HEK293 (cell line): ENCODE results near the gene PHLDB3.

Source experiments
- CTCF ChIA-PET: fragments of 350-600 bp; formaldehyde crosslinking; extraction: SDS; loops from one replicate; lab custom pipeline; 2021; ENCODE audit warnings: antibody characterized with exemption; lab: Yijun Ruan, JAX
- POLR2A ChIA-PET: fragments of 300-600 bp; formaldehyde crosslinking; extraction: SDS; loops from one replicate; lab custom pipeline; 2020; ENCODE audit warnings: antibody characterized with exemption, inconsistent platforms; lab: Yijun Ruan, JAX
- H3K27ac ChIP-seq: fragments of 200-500 bp; sonication (Bioruptor generic); 2 replicates; pipeline ENCODE4 v1.5.1; 2014; ENCODE audit warnings: low read depth, low read length, control low read depth, inconsistent platforms; ENCODE audit errors: extremely low read depth
- H3K36me3 ChIP-seq, 2 experiments: fragments of 200-500 bp in 1 of 2; sonication (Bioruptor generic) in 1 of 2; 1 replicate in 1 of 2; 2 replicates in 1 of 2; pipeline ENCODE4 v1.5.1; 2014 to 2017; ENCODE audit warnings: inconsistent platforms in 2 of 2, low read length in 2 of 2; ENCODE audit not compliant: control insufficient read depth in 2 of 2, insufficient read depth in 1 of 2
- H3K4me1 ChIP-seq: fragments of 200-500 bp; sonication (Bioruptor generic); 2 replicates; pipeline ENCODE4 v1.5.1; 2014; ENCODE audit warnings: mild to moderate bottlenecking, low read length, inconsistent platforms; ENCODE audit not compliant: control insufficient read depth, insufficient read depth
- H3K4me3 ChIP-seq: 2 replicates; pipeline ENCODE4 v1.5.1; 2011; ENCODE audit warnings: low read depth, mild to moderate bottlenecking, control low read depth, low read length, moderate library complexity
- H3K9me3 ChIP-seq: fragments of 200-500 bp; sonication (Bioruptor generic); 2 replicates; pipeline ENCODE4 v1.5.1; 2014; ENCODE audit warnings: low read depth, low read length, inconsistent platforms; ENCODE audit not compliant: control insufficient read depth, insufficient read depth
- CTCF ChIP-seq: fragments of 450-650 bp; formaldehyde crosslinking; IDR thresholded peaks from 2 replicates; pipeline ENCODE4 v1.5.1; 2016; ENCODE audit warnings: missing biosample characterization, missing genetic modification characterization
- HIC1 ChIP-seq: fragments of 450-650 bp; formaldehyde crosslinking; IDR thresholded peaks from 2 replicates; pipeline ENCODE4 v1.5.1; 2016; ENCODE audit warnings: missing biosample characterization, missing genetic modification characterization
- IKZF3 ChIP-seq: fragments of 450-650 bp; IDR thresholded peaks from 2 replicates; pipeline ENCODE4 v1.5.0; 2018; ENCODE audit warnings: missing biosample characterization, mild to moderate bottlenecking, missing genetic modification characterization, moderate library complexity
- PRDM1 ChIP-seq: fragments of 450-650 bp; formaldehyde crosslinking; IDR thresholded peaks from 2 replicates; pipeline ENCODE4; 2016; ENCODE audit warnings: missing biosample characterization, missing genetic modification characterization
- SP2 ChIP-seq: fragments of 450-650 bp; formaldehyde crosslinking; IDR thresholded peaks from 2 replicates; pipeline ENCODE4 v1.5.1; 2016; ENCODE audit warnings: missing biosample characterization, missing genetic modification characterization
- TRIM28 ChIP-seq: IDR thresholded peaks from 2 replicates; pipeline ENCODE4 v1.6.1; 2011; ENCODE audit warnings: low read length, control low read depth, borderline replicate concordance
- YY1 ChIP-seq: fragments of 450-650 bp; formaldehyde crosslinking; IDR thresholded peaks from 2 replicates; pipeline ENCODE4 v1.5.1; 2018; ENCODE audit warnings: missing biosample characterization, missing genetic modification characterization
- ZBTB10 ChIP-seq: fragments of 450-650 bp; formaldehyde crosslinking; IDR thresholded peaks from 2 replicates; pipeline ENCODE4 v1.5.1; 2016; ENCODE audit warnings: missing biosample characterization, missing genetic modification characterization
- ZBTB44 ChIP-seq: fragments of 450-650 bp; IDR thresholded peaks from 2 replicates; pipeline ENCODE4 v1.5.1; 2018; ENCODE audit warnings: missing biosample characterization, mild to moderate bottlenecking, missing genetic modification characterization
- ZFP69B ChIP-seq: fragments of 450-650 bp; formaldehyde crosslinking; IDR thresholded peaks from 2 replicates; pipeline ENCODE4 v1.5.1; 2016; ENCODE audit warnings: missing biosample characterization, missing genetic modification characterization
- ZNF140 ChIP-seq: fragments of 450-650 bp; formaldehyde crosslinking; IDR thresholded peaks from 2 replicates; pipeline ENCODE4 v1.5.1; 2016; ENCODE audit warnings: missing biosample characterization, missing genetic modification characterization
- ZNF174 ChIP-seq: fragments of 450-650 bp; formaldehyde crosslinking; IDR thresholded peaks from 2 replicates; pipeline ENCODE4 v1.5.0; 2017; ENCODE audit warnings: missing biosample characterization, mild to moderate bottlenecking, missing genetic modification characterization
- ZNF311 ChIP-seq: fragments of 450-650 bp; formaldehyde crosslinking; IDR thresholded peaks from 2 replicates; pipeline ENCODE4 v1.5.1; 2017; ENCODE audit warnings: missing biosample characterization, missing genetic modification characterization, borderline replicate concordance
- ZNF354C ChIP-seq: fragments of 450-650 bp; formaldehyde crosslinking; IDR thresholded peaks from 2 replicates; pipeline ENCODE4 v1.5.1; 2016; ENCODE audit warnings: missing biosample characterization, missing genetic modification characterization, low read depth, borderline replicate concordance
- ZNF366 ChIP-seq: fragments of 450-650 bp; formaldehyde crosslinking; conservative IDR thresholded peaks from 2 replicates; pipeline ENCODE4 v1.5.1; 2016; ENCODE audit warnings: missing biosample characterization, missing genetic modification characterization
- ZNF518A ChIP-seq: fragments of 450-650 bp; formaldehyde crosslinking; conservative IDR thresholded peaks from 2 replicates; pipeline ENCODE4 v1.5.1; 2016; ENCODE audit warnings: low read depth, missing biosample characterization, missing genetic modification characterization
- ZNF529 ChIP-seq: fragments of 450-650 bp; formaldehyde crosslinking; IDR thresholded peaks from 2 replicates; pipeline ENCODE4 v1.5.1; 2017; ENCODE audit warnings: missing genetic modification characterization, missing biosample characterization; ENCODE audit not compliant: insufficient replicate concordance
- ZNF544 ChIP-seq: fragments of 450-650 bp; formaldehyde crosslinking; IDR thresholded peaks from 2 replicates; pipeline ENCODE4 v1.5.0; 2017; ENCODE audit warnings: missing biosample characterization, missing genetic modification characterization
- ZNF621 ChIP-seq: fragments of 450-650 bp; formaldehyde crosslinking; IDR thresholded peaks from 2 replicates; pipeline ENCODE4 v1.5.1; 2017; ENCODE audit warnings: missing biosample characterization, missing genetic modification characterization
- ZNF747 ChIP-seq: fragments of 450-650 bp; formaldehyde crosslinking; IDR thresholded peaks from 2 replicates; pipeline ENCODE4 v1.5.1; 2016; ENCODE audit warnings: missing biosample characterization, missing genetic modification characterization

The PHLDB3 gene

GRCh38 chr19:43498233-43498842 lies 6.2 kb downstream of the PHLDB3 start:
- TF ChIP-seq ZNF311 (tag by site-specific recombination) = no peak
- TF ChIP-seq ZNF518A (tag by site-specific recombination) = no peak
- 0 out of 2 replicates have a peak, but pooled peaks have one; percentile 19 for TF ChIP-seq ZNF544
- no peak for TF ChIP-seq ZFP69B (tag by site-specific recombination)
- TF ChIP-seq SP2 (tag by site-specific recombination) = no peak
- no peak for TF ChIP-seq TRIM28
- no peak for TF ChIP-seq HIC1 (tag by site-specific recombination)
- no peak for TF ChIP-seq ZNF354C (tag by site-specific recombination)
- no peak for TF ChIP-seq ZNF747 (tag by site-specific recombination)
- no peak for TF ChIP-seq ZBTB44 (tag by site-specific recombination)
- no peak for TF ChIP-seq ZNF621 (tag by site-specific recombination)
- TF ChIP-seq CTCF (tag by site-specific recombination) = no peak
- no peak for TF ChIP-seq YY1 (tag by site-specific recombination)
- no peak; the same call in 1 of the 2 replicates for TF ChIP-seq ZBTB10
- no peak for TF ChIP-seq ZNF140
- no peak for TF ChIP-seq ZNF529 (tag by site-specific recombination)
- no peak for TF ChIP-seq ZNF174 (tag by site-specific recombination)
- peak; percentile 82 for TF ChIP-seq PRDM1 (tag by site-specific recombination)
- no peak for TF ChIP-seq IKZF3 (tag by site-specific recombination)
- TF ChIP-seq ZNF366 = peak; percentile 100
- peaks cover 6% of the 10 kb centered on the region; the same call in 1 of the 2 replicates for H3K4me1 ChIP-seq
- CTCF ChIA-PET = interaction anchor here (0.6 to 1.4 kb wide), 6 partner anchors 16 to 170 kb away, joined by 3 to 6 read pairs (median 3); no protein-coding TSS in a partner anchor
- no peak overlapping the region for H3K27ac ChIP-seq
- POLR2A ChIA-PET = no interaction called here
- H3K9me3 ChIP-seq = no peaks in the 10 kb centered on the region
- H3K4me3 ChIP-seq = no peak overlapping the region
- H3K36me3 ChIP-seq = peaks cover 25 to 44% of the 10 kb centered on the region in 2 experiments
